OCI-LY3 (cell line): ENCODE results near the gene SEPTIN12.
A peak's percentile ranks its signal among the peaks of the same experiment; 100 is the strongest.

ENCODE experiments used
- H2AFZ ChIP-seq: fragments of 200-600, 300-600 bp; shearing (Covaris generic); 2 replicates; pipeline ENCODE4 v1.6.0; 2014; ENCODE audit warnings: antibody characterized with exemption, low read depth, low read length
- H3K27ac ChIP-seq: fragments of 200-600, 300-600 bp; sonication (generic); 2 replicates; pipeline ENCODE4 v1.5.1; 2014; ENCODE audit warnings: mild to moderate bottlenecking, low read length, moderate library complexity, mixed read lengths
- H3K27me3 ChIP-seq: fragments of 200-600, 300-600 bp; sonication (generic); 2 replicates; pipeline ENCODE4 v1.6.1; 2014; ENCODE audit warnings: low read depth, low read length, mixed read lengths
- H3K36me3 ChIP-seq: fragments of 200-600, 300-600 bp; sonication (generic); replicated peaks from 2 replicates; pipeline ENCODE3; 2014; ENCODE audit warnings: low read depth, low read length, mixed read lengths
- H3K4me1 ChIP-seq: fragments of 300-600, 200-600 bp; sonication (generic); 2 replicates; pipeline ENCODE4 v1.6.1; 2014; ENCODE audit warnings: low read length, mixed read lengths
- H3K4me2 ChIP-seq: fragments of 200-600, 300-600 bp; sonication (generic); 2 replicates; pipeline ENCODE4 v1.6.1; 2014; ENCODE audit warnings: low read length, mixed read lengths
- H3K4me3 ChIP-seq: fragments of 300-600, 200-600 bp; sonication (generic); 2 replicates; pipeline ENCODE4 v1.5.1; 2014; ENCODE audit warnings: antibody characterized with exemption, mild to moderate bottlenecking, low read length, moderate library complexity
- H3K79me2 ChIP-seq: fragments of 300-600, 200-600 bp; shearing (Covaris generic); 2 replicates; pipeline ENCODE4 v1.6.1; 2014; ENCODE audit warnings: mild to moderate bottlenecking, low read length, mixed read lengths
- H3K9ac ChIP-seq: fragments of 300-600, 200-600 bp; shearing (Covaris generic); 2 replicates; pipeline ENCODE4 v1.6.0; 2014; ENCODE audit warnings: mild to moderate bottlenecking, low read length, moderate library complexity
- H3K9me3 ChIP-seq: fragments of 200-600, 300-600 bp; shearing (Covaris generic); 2 replicates; pipeline ENCODE4 v1.6.1; 2014; ENCODE audit warnings: low read length, mixed read lengths; ENCODE audit not compliant: insufficient read depth
- H4K20me1 ChIP-seq: fragments of 200-600, 300-600 bp; sonication (generic); 2 replicates; pipeline ENCODE4 v1.6.1; 2016; ENCODE audit warnings: low read length, mixed read lengths; ENCODE audit not compliant: insufficient read depth
- EZH2phosphoT487 ChIP-seq: fragments of 200-600 bp; shearing (Covaris generic); IDR thresholded peaks from 2 replicates; pipeline ENCODE4 v1.6.1; 2018; ENCODE audit warnings: antibody characterized with exemption, mixed run types, low read depth
- TF ChIP-seq, protein P1 (sequence below): fragments of 200-600, 300-600 bp; sonication (generic); IDR thresholded peaks from 2 replicates; pipeline ENCODE4 v1.5.1; 2014; ENCODE audit warnings: antibody characterized with exemption, low read length, low read depth

Gene SEPTIN12

DNA sequence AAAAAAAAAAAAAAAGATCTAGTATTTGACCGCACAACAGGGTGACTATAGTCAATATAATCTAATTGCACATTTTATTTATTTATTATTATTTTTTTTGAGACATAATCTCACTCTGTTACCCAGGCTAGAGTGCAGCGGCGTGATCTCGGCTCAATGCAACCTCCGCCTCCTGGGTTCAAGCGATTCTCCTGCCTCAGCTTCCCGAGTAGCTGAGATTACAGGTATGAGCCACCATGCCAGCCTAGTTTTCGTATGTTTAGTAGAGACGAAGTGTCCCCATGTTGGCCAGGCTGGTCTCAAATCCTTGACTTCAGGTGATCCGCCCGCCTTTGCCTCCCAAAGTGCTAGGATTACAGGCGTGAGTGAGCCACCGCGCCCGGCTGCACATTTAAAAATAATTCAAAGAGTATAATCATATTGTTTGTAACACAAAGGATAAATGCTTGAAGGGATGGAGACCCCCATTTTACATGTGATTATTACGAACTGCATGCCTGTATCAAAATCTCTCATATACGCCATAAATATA is 54.9 kb downstream of the SEPTIN12 start:
- H3K79me2 ChIP-seq, result peaks cover 23% of the 10 kb centered on the region
- H3K4me2 ChIP-seq, result peak overlapping the region; percentile 72
- peak overlapping the region; percentile 80 for H3K9ac ChIP-seq
- no peaks in the 10 kb centered on the region for H3K9me3 ChIP-seq
- no peaks in the 10 kb centered on the region for H3K27me3 ChIP-seq
- H3K4me1 ChIP-seq, result peaks cover 4% of the 10 kb centered on the region; the same call in 1 of the 2 replicates
- H3K27ac ChIP-seq, result no peak overlapping the region
- peak overlapping the region; percentile 77; the same call in 1 of the 2 replicates for H2AFZ ChIP-seq
- H3K36me3 ChIP-seq, result peaks cover 3% of the 10 kb centered on the region
- H4K20me1 ChIP-seq, result no peaks in the 10 kb centered on the region
- TF ChIP-seq, protein P1, sequence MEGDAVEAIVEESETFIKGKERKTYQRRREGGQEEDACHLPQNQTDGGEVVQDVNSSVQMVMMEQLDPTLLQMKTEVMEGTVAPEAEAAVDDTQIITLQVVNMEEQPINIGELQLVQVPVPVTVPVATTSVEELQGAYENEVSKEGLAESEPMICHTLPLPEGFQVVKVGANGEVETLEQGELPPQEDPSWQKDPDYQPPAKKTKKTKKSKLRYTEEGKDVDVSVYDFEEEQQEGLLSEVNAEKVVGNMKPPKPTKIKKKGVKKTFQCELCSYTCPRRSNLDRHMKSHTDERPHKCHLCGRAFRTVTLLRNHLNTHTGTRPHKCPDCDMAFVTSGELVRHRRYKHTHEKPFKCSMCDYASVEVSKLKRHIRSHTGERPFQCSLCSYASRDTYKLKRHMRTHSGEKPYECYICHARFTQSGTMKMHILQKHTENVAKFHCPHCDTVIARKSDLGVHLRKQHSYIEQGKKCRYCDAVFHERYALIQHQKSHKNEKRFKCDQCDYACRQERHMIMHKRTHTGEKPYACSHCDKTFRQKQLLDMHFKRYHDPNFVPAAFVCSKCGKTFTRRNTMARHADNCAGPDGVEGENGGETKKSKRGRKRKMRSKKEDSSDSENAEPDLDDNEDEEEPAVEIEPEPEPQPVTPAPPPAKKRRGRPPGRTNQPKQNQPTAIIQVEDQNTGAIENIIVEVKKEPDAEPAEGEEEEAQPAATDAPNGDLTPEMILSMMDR, result no peak
- no peak for TF ChIP-seq EZH2phosphoT487
- peak overlapping the region; percentile 96 for H3K4me3 ChIP-seq

DNA sequence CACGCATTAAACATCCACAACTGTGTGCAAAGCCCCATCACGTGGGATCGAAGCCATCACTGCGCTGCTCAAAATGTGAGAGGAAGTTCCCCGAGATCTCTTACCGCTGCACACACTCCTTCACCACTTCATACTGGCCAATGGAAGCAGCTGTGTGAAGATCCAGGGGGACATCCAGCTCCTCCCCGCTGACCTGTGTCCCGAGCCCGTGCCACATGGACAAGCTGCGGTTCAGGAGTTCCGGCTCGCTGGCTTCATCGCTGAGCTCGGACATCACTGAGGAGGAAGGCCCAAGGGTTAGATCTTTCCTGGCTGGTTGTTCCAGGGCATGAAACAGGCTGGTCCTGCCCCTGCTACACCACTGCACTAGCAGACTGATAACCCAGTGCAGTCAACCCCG is 58.3 kb downstream of the SEPTIN12 start:
- H3K27me3 ChIP-seq, result no peaks in the 10 kb centered on the region
- H2AFZ ChIP-seq, result no peak overlapping the region
- no peaks in the 10 kb centered on the region for H4K20me1 ChIP-seq
- peaks cover 23% of the 10 kb centered on the region for H3K79me2 ChIP-seq
- H3K27ac ChIP-seq, result no peak overlapping the region
- H3K4me1 ChIP-seq, result no peaks in the 10 kb centered on the region
- no peak for TF ChIP-seq EZH2phosphoT487
- TF ChIP-seq, protein P1, result no peak
- H3K36me3 ChIP-seq, result peaks cover 5% of the 10 kb centered on the region
- no peaks in the 10 kb centered on the region for H3K9me3 ChIP-seq
- no peak overlapping the region for H3K9ac ChIP-seq
- no peak overlapping the region for H3K4me3 ChIP-seq
- no peak overlapping the region for H3K4me2 ChIP-seq

DNA sequence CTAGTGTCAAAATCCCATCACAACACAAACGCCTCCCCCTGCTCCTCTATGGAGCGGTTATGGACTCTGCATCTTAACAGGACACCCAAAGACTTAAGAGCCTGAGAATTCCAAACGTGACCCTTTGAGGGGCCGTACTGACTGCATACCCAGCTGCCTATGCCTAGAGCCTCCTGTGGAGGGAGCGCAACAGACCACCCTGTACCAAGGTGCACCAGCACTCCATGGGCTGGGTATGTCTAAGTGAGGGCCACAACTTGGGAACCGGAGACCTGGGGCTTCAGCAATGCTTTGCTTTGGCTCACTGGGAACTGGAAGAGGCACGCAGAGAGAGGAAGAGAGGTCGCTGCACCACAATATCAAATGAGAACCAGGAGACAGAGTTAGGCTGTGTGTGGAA is 59.5 kb downstream of the SEPTIN12 start:
- no peaks in the 10 kb centered on the region for H3K9me3 ChIP-seq
- no peak overlapping the region for H3K9ac ChIP-seq
- no peak overlapping the region for H3K27ac ChIP-seq
- H3K36me3 ChIP-seq, result peaks cover 5% of the 10 kb centered on the region
- H3K4me2 ChIP-seq, result no peak overlapping the region
- H2AFZ ChIP-seq, result no peak overlapping the region
- H3K79me2 ChIP-seq, result peaks cover 20% of the 10 kb centered on the region
- H3K4me3 ChIP-seq, result no peak overlapping the region
- no peak for TF ChIP-seq EZH2phosphoT487
- TF ChIP-seq, protein P1, result no peak
- no peaks in the 10 kb centered on the region for H3K27me3 ChIP-seq
- no peaks in the 10 kb centered on the region for H3K4me1 ChIP-seq
- no peaks in the 10 kb centered on the region for H4K20me1 ChIP-seq
